IPS-18a (cell line): Measurements from ENCODE around the gene ITM2C.

Experiments
- H3K27ac ChIP-seq: one replicate; pipeline ENCODE4 v1.5.1; 2013; ENCODE audit warnings: low read length
- H3K27me3 ChIP-seq: one replicate; pipeline ENCODE4 v1.6.1; 2013; ENCODE audit warnings: mild to moderate bottlenecking, low read length; ENCODE audit not compliant: control insufficient read depth, insufficient read depth
- H3K36me3 ChIP-seq: one replicate; pipeline ENCODE4 v1.6.1; 2013; ENCODE audit warnings: low read depth, low read length; ENCODE audit not compliant: control insufficient read depth
- H3K4me1 ChIP-seq: one replicate; pipeline ENCODE4 v1.6.1; 2013; ENCODE audit warnings: low read depth, low read length; ENCODE audit not compliant: control insufficient read depth
- H3K4me3 ChIP-seq: one replicate; pipeline ENCODE4 v1.5.1; 2013; ENCODE audit warnings: low read length
- H3K9ac ChIP-seq: one replicate; pipeline ENCODE4 v1.6.1; 2013; ENCODE audit warnings: mild to moderate bottlenecking, low read length, moderate library complexity
- H3K9me3 ChIP-seq: one replicate; pipeline ENCODE4 v1.6.1; 2013; ENCODE audit warnings: low read depth, low read length; ENCODE audit not compliant: control insufficient read depth

The ITM2C gene

GRCh38 chr2:230906471-230907230, 41.9 kb downstream of the ITM2C start:
- Histone ChIP-seq H3K9ac (no peak overlapping the region), H3K27me3 (peaks cover 15% of the 10 kb centered on the region), H3K4me1 (peaks cover 27% of the 10 kb centered on the region), H3K9me3 (no peaks in the 10 kb centered on the region), H3K27ac (no peak overlapping the region), H3K4me3 (no peak overlapping the region), H3K36me3 (no peaks in the 10 kb centered on the region)

DNA sequence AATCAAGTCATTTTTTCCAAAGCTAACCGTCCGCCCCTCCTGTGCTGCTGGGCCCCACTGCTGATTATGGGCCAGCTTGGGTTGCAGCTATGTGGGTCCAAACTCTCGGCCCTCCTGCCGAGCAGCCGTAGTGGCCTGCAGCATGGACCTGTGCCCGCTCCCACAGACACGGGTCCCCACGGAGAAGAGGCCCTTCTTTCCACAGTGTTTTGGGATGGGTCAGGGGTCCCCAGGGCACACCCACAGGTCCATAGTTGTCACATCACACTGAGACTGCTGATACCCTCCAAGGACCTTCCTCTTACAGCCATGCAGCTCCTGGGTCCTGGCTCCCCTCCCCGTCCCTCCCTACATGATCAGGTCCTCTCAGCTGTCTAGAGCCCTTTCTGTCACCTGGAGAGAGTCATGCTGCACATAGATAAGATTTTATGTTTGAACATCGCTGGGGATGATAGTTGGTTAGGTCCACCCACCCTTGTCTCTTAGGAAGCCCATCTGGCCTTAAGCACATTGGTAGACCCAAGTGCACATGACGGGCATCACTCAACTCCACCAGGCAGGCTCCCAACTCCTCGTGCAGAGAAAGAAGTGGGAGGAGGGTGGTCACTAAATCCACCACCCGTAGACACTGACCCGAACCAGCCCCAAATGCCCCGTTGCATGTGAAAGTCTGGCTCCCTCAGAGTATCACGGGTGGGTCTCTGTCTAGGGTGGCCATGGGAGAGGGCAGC, 42.8 kb downstream of the ITM2C start:
- Histone ChIP-seq H3K9ac (no peak overlapping the region), H3K36me3 (no peaks in the 10 kb centered on the region), H3K27ac (no peak overlapping the region), H3K9me3 (no peaks in the 10 kb centered on the region), H3K4me3 (no peak overlapping the region), H3K27me3 (peaks cover 15% of the 10 kb centered on the region), H3K4me1 (peaks cover 24% of the 10 kb centered on the region)

GRCh38 chr2:230908092-230908594, 43.4 kb downstream of the ITM2C start:
- Histone ChIP-seq H3K27ac (no peak overlapping the region), H3K36me3 (no peaks in the 10 kb centered on the region), H3K4me1 (peaks cover 18% of the 10 kb centered on the region), H3K9ac (no peak overlapping the region), H3K4me3 (no peak overlapping the region), H3K27me3 (peaks cover 15% of the 10 kb centered on the region), H3K9me3 (no peaks in the 10 kb centered on the region)

DNA sequence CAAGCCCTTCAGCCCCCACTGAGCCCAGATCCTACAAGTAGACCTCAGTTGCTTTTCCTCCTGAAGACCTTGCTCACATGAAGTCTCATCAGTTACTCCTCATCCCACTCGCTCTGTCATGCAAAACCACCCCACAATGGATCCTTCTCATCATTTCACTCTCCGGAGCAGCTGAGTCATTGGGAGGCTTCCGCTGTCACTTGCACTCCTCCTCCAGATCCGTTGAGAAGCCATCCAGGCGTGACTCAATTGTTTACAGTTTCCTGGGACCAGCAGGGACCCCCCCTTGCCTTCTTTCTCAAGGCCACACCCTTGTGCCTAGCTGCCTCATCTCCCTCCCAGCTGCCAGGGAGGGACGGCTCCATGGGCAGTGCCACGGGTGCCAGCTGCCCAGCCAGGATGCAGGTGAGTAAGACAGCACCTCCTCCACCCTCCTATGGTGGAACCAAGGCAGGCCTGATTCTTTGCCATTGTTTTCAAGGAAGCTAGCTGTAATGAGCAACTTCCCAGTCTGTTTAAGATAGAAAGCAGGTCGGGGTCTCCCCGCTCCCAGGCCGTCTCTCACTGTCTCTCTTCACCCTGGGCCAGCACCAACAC, 44.0 kb downstream of the ITM2C start:
- Histone ChIP-seq H3K27ac (no peak overlapping the region), H3K9ac (no peak overlapping the region), H3K36me3 (no peaks in the 10 kb centered on the region), H3K4me3 (no peak overlapping the region), H3K27me3 (peaks cover 15% of the 10 kb centered on the region), H3K9me3 (no peaks in the 10 kb centered on the region), H3K4me1 (peaks cover 13% of the 10 kb centered on the region)

GRCh38 chr2:230909841-230910545, 45.3 kb downstream of the ITM2C start:
- Histone ChIP-seq H3K36me3 (no peaks in the 10 kb centered on the region), H3K4me3 (no peak overlapping the region), H3K9me3 (no peaks in the 10 kb centered on the region), H3K27me3 (peaks cover 6% of the 10 kb centered on the region), H3K4me1 (peaks cover 10% of the 10 kb centered on the region), H3K27ac (no peak overlapping the region), H3K9ac (no peak overlapping the region)

GRCh38 chr2:230910546-230911177, 45.9 kb downstream of the ITM2C start:
- H3K27me3 ChIP-seq, result peaks cover 6% of the 10 kb centered on the region
- no peak overlapping the region for H3K9ac ChIP-seq
- H3K4me1 ChIP-seq, result peaks cover 4% of the 10 kb centered on the region
- no peak overlapping the region for H3K27ac ChIP-seq
- no peak overlapping the region for H3K4me3 ChIP-seq
- no peaks in the 10 kb centered on the region for H3K36me3 ChIP-seq
- no peaks in the 10 kb centered on the region for H3K9me3 ChIP-seq

- no peak overlapping the region for H3K4me3 ChIP-seq
- H3K27me3 ChIP-seq, result no peaks in the 10 kb centered on the region
- H3K27ac ChIP-seq, result no peak overlapping the region
- no peak overlapping the region for H3K9ac ChIP-seq
- H3K4me1 ChIP-seq, result no peaks in the 10 kb centered on the region
- no peaks in the 10 kb centered on the region for H3K36me3 ChIP-seq
- H3K9me3 ChIP-seq, result no peaks in the 10 kb centered on the region
Observed at GRCh38 chr2:230912046-230912445, 47.3 kb downstream of the ITM2C start.

- no peak overlapping the region for H3K27ac ChIP-seq
- H3K36me3 ChIP-seq, result no peaks in the 10 kb centered on the region
- H3K9me3 ChIP-seq, result no peaks in the 10 kb centered on the region
- no peak overlapping the region for H3K9ac ChIP-seq
- H3K4me1 ChIP-seq, result no peaks in the 10 kb centered on the region
- H3K27me3 ChIP-seq, result no peaks in the 10 kb centered on the region
- H3K4me3 ChIP-seq, result no peak overlapping the region
Observed at GRCh38 chr2:230912724-230913123, 48.0 kb downstream of the ITM2C start.

GRCh38 chr2:230913406-230914143, 48.8 kb downstream of the ITM2C start:
- Histone ChIP-seq H3K9me3 (no peaks in the 10 kb centered on the region), H3K36me3 (no peaks in the 10 kb centered on the region), H3K4me3 (no peak overlapping the region), H3K9ac (no peak overlapping the region), H3K27ac (no peak overlapping the region), H3K4me1 (no peaks in the 10 kb centered on the region), H3K27me3 (no peaks in the 10 kb centered on the region)

GRCh38 chr2:230914886-230915285, 50.1 kb downstream of the ITM2C start:
- no peak overlapping the region for H3K27ac ChIP-seq

More at GRCh38 chr2:230914886-230915285, 50.1 kb downstream of the ITM2C start:
- Histone ChIP-seq H3K4me1 (no peaks in the 10 kb centered on the region), H3K36me3 (no peaks in the 10 kb centered on the region), H3K9ac (no peak overlapping the region), H3K9me3 (no peaks in the 10 kb centered on the region), H3K27me3 (no peaks in the 10 kb centered on the region), H3K4me3 (no peak overlapping the region)
